Measurements from ENCODE around the gene GSC2.

Gene GSC2, protein sequence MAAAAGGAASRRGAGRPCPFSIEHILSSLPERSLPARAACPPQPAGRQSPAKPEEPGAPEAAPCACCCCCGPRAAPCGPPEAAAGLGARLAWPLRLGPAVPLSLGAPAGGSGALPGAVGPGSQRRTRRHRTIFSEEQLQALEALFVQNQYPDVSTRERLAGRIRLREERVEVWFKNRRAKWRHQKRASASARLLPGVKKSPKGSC

GRCh38 chr22:19149991-19150390, at the start of gene GSC2:
GSC2 (minus strand) TSS chr22:19150292; CDS start chr22:19150283, 9 bp downstream.
- TF ChIP-seq, protein P1, sequence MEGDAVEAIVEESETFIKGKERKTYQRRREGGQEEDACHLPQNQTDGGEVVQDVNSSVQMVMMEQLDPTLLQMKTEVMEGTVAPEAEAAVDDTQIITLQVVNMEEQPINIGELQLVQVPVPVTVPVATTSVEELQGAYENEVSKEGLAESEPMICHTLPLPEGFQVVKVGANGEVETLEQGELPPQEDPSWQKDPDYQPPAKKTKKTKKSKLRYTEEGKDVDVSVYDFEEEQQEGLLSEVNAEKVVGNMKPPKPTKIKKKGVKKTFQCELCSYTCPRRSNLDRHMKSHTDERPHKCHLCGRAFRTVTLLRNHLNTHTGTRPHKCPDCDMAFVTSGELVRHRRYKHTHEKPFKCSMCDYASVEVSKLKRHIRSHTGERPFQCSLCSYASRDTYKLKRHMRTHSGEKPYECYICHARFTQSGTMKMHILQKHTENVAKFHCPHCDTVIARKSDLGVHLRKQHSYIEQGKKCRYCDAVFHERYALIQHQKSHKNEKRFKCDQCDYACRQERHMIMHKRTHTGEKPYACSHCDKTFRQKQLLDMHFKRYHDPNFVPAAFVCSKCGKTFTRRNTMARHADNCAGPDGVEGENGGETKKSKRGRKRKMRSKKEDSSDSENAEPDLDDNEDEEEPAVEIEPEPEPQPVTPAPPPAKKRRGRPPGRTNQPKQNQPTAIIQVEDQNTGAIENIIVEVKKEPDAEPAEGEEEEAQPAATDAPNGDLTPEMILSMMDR (IDR thresholded peaks at IDR 0.05; ENCODE audit: insufficient read depth, low read length, missing control alignments) = no peak
- H3K4me3 ChIP-seq (ENCODE audit: low read depth, low read length) = no peak within 1 kb of the TSS
- DNase-seq (ENCODE audit: low read depth, low spot score) = no peak
- CTCF ChIA-PET = no interaction called here
- POLR2A ChIA-PET = no interaction called here

- CTCF ChIA-PET = interaction anchor here (1.8 kb wide), 1 partner anchor 20 kb away, joined by 8 read pairs; the partner anchor contains the start of gene SLC25A1
These were observed 49.4 kb upstream of the GSC2 start for GRCh38 chr22:19199479-19199878.

DNA sequence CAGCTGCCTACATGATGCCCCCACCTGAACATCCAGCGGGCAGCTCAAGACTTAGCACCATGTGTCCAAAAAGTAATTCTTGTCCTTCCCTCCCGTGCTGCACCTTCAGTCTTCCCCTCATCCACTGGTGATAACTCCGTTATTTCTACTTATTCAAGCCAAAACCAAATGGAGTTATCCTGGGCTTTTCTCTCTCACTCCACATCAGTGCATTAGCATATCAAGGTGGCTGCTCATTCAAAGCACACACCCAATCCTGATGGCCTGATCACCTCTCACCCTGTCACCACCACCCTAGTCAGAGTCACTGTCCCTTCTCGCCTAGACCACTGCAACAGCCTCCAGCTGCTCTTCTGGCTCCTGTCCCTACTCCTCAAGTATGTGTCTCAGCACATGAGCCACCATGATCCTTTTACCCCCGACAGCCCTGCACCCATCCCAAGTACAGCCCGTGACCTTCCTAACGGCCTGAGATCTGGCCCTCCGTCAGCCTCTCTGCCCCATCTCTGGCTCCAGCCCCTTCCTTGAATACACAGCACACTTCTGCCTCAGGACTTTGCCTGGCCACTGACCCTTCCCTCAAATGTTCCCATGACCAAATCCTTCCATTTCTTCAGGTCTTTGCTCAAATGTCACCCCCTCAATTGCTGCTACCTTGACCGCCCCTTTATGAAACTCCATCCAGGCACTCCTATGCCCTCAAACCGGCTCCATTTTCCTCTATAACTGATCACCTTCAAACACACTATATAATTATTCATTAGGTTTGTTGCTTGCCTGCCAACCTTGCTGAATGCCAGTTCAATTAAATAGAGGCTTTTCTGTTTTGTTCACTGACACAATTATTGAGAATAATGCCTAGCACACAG, 48.1 kb upstream of the GSC2 start:
- TF ChIP-seq, protein P1 (IDR thresholded peaks at IDR 0.05; ENCODE audit: insufficient read depth, low read length, missing control alignments) = no peak
- ChIA-PET CTCF (no interaction called here), POLR2A (no interaction called here)
- no peak for DNase-seq (ENCODE audit: low read depth, low spot score)
- no peak overlapping the region for H3K4me3 ChIP-seq (ENCODE audit: low read depth, low read length)

More at GRCh38 chr22:19199479-19199878, 49.4 kb upstream of the GSC2 start:
- POLR2A ChIA-PET = no interaction called here
- H3K4me3 ChIP-seq (ENCODE audit: low read depth, low read length) = no peak overlapping the region
- TF ChIP-seq, protein P1 (IDR thresholded peaks at IDR 0.05; ENCODE audit: insufficient read depth, low read length, missing control alignments) = no peak
- DNase-seq (ENCODE audit: low read depth, low spot score) = no peak

GRCh38 chr22:19196841-19197612, 46.9 kb upstream of the GSC2 start:
- no peak for DNase-seq (ENCODE audit: low read depth, low spot score)
- no peak overlapping the region for H3K4me3 ChIP-seq (ENCODE audit: low read depth, low read length)
- TF ChIP-seq, protein P1 (IDR thresholded peaks at IDR 0.05; ENCODE audit: insufficient read depth, low read length, missing control alignments) = no peak
- ChIA-PET POLR2A (no interaction called here), CTCF (interaction anchor here (1.0 kb wide), 1 partner anchor 14 kb away, joined by 4 read pairs; no protein-coding TSS in a partner anchor)

DNA sequence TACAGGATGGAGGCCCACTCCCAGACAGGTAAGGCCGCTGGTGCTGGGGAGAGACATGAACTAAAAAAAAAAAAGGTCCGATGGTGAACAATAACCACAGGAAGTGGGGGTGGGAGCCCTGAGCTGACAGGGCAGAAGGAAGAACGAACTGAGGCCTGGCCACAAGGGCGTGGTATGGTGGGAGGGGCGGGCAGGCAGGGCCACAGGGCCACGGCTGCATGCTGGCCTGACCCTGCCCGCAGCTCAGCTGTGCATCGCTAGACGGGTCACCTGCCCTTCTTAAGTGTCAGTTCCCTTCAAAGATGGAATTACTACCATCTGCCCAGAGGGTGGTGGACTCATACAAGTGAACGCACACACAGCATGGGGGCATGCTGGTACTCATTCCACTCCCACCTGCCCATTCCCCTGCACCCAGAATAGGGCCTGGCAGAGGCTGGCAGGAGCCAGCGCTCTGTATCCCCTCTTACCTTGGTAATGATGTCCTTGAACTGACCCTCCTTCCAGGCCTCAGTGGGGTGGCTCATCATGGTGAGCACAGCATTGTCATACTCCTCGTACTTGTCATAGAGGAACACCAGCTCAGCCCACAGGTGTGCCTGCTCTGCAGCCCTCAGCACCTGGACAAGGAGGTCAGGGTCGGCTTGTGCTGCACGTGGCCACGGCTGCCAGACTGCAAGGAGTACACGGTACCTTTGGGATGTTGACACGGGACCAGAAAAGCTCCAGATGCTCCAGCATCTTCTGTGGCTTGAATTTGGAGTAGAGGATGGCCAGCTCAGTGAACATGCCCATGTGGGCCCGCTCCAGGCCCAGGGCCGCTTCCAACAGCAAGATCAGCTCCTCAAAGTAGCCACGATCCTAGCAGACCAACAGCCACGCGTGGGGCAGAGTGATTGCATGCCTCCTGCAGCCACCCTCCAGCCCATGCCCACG, 46.0 kb upstream of the GSC2 start:
- TF ChIP-seq, protein P1 (IDR thresholded peaks at IDR 0.05; ENCODE audit: insufficient read depth, low read length, missing control alignments) = no peak
- ChIA-PET CTCF (interaction anchor here (1.0 kb wide), 1 partner anchor 13 kb away, joined by 4 read pairs; no protein-coding TSS in a partner anchor), POLR2A (no interaction called here)
- no peak for DNase-seq (ENCODE audit: low read depth, low spot score)
- H3K4me3 ChIP-seq (ENCODE audit: low read depth, low read length) = no peak overlapping the region

Measured in AG04449 (cell line).